ENCODE results near the gene RNF25.

Gene RNF25, protein sequence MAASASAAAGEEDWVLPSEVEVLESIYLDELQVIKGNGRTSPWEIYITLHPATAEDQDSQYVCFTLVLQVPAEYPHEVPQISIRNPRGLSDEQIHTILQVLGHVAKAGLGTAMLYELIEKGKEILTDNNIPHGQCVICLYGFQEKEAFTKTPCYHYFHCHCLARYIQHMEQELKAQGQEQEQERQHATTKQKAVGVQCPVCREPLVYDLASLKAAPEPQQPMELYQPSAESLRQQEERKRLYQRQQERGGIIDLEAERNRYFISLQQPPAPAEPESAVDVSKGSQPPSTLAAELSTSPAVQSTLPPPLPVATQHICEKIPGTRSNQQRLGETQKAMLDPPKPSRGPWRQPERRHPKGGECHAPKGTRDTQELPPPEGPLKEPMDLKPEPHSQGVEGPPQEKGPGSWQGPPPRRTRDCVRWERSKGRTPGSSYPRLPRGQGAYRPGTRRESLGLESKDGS

DNA sequence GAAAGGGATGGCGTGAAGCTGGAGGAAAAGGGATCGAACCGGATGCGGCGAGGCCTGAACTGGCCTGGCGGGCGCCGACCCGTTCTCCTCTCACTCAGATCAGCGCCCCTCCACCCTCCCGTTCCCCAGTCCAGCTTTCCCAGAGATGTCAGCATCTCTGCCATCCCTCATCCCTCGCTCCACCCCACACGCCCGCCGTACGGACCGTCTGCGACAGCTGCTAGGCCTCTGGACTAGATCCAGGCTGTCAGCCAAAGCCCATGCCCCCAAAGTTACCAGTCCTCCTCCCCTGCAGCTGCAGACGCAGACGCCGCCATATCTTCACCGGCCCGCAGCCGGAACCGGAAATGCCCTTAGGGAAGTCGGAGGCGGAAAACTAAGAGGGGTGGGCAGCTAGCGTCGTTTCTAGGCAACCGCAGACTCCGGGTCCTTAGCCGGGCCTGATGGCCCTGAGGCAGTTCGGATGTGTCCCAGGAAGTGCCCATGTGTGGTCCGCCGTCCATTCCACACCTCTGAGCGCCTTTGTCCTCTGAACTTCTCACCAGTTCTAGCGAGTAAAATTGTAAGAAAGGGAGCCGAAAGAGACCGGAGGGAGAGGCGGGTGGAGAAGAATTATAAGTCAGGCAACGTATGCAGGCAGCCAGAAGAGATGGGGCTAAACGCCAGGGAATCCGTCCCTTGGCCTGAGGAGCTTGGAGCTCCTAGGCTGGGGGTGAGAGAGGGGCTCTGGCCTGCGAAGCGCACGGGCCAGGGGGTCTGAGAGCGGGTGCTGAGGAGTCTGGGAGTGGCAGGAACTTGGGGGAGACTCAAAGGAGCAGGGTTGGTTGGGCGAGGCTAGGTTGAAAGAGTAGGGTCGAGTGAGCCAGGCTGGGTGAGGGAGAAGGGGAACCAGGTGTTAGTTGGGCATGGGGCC, at the start of gene RNF25, which contains the start of gene STK36:
Gene RNF25 (minus strand): TSS at position 349 of the 913 bp plus-strand sequence. CDS start 32 bp downstream, at position 317.
Gene STK36 (plus strand): TSS at position 433 of the 913 bp plus-strand sequence. CDS start 744 bp downstream, outside the sequence.
- peak; percentile 90 for DNase-seq

DNA sequence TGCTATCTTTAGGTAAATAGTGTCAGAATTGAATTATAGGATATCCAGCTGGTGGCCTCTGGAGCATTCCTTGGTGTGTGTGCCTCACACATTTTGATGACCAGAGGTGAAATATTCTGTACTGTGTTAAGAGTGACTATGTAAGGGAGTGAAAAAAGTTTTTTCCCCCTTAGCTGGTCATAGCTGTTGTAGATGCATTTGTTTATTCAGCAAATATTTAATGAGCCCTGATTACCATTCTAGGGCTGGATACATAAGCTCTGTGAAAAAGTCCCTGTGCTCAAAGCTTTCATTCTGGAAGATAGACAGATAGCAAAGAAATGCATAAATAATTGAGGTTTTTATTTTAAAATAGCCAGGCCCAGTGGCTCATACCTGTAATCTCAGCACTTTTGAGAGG, 49.7 kb upstream of the RNF25 start:
- DNase-seq, result no peak

DNA sequence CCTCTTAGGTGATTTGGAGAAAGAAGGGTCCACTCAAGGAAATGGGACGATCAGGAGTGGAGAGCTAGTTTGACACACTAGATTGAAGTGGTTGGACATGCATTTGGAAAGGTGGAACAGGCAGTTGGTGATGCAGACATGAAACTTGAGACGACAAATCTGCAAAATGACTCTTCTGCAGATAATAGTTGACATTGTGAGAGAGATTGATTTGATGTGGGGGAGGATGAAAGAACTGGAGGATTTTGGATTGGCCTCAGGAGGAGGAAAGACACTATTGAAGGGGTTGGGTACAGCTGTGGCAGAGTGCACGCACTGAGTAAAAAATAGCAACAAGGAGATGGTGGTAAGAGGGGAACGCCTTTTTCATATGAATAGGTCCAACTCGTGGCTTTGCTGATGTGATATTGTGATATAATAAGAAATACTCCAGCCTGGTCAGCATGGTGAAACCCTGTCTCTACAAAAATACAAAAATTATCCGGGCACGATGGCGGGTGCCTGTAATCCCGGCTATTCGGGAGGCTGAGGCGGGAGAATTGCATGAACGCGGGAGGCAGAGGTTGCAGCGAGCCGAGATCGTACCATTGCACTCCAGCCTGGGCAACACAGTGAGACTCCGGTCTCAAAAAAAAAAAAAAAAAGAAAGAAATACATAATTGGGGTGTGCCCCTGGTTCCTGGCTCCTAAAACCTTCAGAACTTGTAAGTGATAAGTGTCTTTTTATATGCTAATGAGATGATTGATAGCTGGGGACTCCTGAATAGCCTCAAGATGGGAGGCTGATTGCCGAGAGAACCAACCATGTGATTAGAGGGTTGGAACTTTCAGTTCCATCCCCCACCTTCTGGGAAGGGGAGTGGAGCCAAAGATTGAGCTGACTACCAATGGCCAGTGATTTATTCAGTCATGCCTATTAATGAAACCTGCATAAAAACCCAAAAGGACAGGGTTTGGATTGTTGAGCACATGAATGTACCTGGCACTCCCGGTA, 48.5 kb upstream of the RNF25 start:
- DNase-seq, result no peak

DNA sequence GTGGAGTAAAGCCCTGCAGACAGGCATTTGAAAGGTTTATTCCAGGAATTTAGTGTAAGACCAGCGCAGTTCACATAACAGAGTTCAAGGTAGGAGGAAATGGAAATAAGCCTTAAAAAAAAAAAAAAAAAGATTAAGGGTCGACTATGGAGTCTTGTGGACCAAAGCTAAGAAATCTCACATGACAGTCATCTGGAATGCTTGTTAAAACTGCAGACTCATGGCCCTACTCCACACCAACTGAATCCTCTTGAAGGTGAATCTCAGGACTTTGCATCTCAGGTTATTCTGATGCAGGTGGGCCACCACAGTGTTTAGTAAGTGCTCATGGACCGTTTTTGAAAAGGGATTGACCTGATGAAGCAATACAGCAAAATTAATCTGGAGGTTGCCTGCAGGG, 47.7 kb upstream of the RNF25 start:
- no peak for DNase-seq

DNA sequence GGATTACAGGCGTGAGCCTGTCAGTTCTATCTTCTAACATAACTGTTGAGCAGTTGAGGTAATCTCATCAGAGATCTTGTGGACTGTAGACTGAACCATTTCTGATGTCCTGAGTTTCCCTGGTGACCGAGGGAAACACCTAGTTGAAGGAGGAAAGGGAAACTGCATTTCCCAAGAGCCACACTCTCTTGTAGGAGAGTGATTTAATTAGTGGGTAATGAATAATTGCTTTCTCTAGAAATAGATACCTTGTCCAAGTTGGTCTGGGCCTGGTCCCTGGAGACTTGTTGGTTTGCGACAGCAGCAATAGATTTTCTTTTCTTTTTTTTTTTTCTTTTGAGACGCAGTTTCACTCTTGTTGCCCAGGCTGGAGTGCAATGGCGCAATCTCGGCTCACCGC, 46.3 kb upstream of the RNF25 start:
- DNase-seq, result no peak

DNA sequence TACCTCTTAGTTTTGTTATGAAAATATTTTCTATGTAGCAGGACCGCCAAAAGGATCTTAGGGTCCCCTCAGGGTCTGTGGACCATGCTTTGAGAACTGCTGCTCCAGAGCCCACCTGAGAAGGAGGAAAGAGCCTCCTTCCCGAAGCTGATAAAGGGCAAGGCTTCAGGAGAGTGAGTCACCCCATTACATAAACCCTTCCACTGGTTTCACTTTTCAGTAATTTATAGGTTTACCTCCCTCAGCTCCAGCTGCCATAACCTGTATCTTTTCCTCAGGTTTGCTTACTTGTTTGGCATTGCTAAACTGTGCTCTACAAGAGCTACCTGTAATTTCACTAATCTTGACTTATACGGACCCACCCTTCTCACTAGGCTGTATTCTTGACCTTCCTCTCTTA, 45.5 kb upstream of the RNF25 start:
- no peak for DNase-seq

DNA sequence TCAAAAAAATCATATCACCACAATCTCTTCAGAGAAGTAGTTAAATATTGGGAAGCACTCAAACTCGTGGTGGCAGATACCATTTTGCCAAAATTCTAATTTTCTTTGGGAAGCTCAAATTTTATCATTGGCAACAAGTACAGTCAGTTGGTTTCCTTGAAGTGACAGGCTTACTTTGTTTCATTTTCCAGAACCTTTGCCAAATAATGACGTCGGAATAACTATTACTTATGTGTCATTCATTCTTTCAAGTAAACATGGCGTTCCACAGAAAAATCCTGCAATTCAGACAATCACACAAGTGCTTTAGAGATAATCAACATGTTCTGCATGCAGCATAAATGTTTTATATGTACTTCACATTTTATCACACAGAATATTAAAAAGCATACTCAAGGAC, 44.3 kb upstream of the RNF25 start:
- DNase-seq, result no peak

DNA sequence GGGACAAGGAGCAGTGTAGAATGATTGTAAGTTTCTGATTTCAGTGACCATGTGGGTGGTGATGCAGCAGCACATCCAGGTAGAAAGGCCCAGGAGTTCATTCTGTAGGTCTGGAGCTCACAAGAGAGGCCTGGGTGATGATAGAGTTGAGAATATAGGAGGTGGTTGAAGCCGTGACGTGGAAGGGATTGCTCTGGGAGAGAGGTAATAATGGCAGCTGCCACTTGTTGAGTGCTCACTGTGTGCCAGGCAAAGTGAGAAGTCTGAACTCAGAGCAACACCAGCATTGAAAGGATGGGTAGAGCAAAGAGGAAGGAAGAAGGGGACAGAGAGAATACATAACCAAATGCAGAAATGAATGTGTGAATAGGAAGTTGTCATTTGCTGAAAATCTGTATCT, 42.1 kb upstream of the RNF25 start:
- no peak for DNase-seq

DNA sequence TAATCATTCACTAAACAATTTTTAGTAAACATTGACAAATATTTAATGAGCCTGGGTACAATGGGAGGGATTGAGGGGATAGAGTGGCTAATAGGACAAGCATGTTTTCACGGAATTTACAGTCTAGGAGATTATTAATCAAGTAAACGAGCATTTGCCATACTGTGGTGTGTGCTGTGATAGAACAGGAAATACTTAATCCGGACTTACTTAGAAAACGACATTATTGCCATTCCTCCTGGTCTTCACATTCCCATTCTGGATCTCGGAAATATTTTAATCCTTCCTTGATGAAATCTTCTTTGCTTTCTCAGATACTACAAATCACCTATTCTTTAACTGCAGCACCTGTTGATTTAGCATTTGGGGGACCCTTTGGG, 39.7 kb upstream of the RNF25 start:
- DNase-seq, result no peak

DNA sequence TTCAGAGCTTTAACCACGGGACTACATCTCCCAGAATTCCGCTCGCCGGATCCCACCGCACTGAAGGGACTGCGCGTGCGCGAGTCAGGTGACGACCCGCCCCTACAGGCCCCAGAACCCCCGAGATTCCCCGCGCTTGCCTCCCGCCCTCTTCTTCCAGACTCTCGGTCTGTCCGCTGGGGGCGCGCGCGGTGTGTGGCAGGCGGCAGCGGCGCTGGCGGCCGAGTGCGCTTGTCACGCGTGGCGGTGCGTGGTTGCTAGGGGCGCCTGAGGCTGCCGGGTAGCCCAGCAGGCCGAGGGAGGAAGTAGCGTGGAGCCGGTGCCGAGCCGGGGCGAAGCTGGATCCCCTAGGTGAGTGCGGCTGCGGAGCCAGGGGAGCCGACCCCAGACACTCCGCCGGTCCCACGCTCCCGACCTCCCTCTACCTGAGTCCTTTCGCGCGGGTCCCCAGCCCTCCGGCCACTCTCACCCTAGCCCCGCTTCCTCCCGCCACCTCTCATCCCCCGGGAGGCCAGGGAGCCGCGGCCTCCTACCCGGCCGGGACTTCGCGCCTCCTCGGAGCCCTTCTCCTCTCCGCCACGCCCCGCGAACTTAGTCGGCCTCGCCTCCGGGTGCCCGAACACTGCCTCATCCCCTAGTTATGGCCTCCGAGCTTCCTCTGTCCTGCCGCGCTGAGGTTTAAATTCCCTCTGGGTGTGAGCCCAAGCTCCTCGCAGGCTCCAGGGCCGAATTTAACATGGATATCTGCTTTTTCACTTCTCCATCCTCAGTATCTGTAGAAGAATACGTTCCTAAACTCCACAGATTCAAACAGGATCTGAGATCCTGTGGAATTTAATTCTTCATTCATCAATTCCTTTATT, 39.1 kb upstream of the RNF25 start, which contains the start of gene TTLL4:
Gene TTLL4 (plus strand): TSS at position 149 of the 863 bp plus-strand sequence. CDS start 26,842 bp downstream, outside the sequence.
- DNase-seq, result peak; percentile 99

DNA sequence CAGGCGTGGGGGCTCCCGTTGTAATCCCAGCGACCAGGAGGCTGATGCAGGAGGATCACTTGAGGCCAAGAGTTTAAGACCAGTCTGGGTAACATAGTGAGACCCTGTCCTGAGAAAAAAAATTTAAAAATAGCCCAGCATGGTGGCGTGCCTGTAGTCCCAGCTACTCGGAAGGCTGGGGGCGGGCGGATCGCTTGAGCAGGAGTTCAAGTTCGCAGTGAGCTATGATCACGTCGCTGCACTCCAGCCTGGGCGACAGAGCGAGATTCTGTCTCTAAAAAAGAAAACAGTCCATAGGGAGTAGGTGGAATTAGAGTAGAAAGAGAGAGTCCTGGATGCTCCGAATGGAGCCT, 38.5 kb upstream of the RNF25 start:
- no peak for DNase-seq

DNA sequence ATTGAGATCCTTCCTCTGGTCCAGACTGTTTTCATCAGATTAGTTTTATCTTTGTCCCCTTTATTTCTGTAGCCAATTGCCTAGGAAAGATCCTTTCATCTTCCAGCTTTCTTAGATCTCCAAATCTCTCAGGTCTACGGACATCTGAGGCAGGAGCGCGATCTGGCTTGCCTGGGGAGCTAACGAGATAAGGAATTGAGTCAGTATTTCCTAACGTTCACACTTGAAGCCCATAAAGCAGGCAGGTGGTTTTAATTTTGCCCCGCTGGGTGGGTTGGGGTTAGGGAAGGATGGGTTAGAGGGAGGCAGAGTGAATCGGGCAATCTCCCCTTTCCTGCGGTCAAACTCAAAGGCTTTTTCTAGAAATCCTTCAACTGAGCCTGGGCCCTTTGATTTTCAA, 38.1 kb upstream of the RNF25 start:
- no peak for DNase-seq

DNA sequence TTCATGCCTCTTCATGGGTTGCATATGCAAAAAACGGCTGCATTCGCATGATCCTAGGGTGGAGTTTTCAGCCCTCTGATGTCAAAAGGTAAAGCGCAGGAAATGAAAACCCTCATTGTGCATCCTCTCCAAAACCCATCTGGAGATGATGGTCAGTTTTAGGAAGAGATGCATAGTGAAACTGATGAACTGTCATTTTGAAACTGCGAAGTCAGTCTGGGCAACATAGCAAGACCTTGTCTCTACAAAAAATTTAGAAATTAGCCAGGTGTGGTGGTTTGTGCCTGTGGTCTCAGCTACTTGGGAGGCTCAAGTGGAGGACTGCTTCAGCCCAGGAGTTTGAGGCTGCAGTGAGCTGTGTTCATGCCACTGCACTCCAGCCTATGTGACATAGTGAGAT, 36.3 kb upstream of the RNF25 start:
- DNase-seq, result no peak

DNA sequence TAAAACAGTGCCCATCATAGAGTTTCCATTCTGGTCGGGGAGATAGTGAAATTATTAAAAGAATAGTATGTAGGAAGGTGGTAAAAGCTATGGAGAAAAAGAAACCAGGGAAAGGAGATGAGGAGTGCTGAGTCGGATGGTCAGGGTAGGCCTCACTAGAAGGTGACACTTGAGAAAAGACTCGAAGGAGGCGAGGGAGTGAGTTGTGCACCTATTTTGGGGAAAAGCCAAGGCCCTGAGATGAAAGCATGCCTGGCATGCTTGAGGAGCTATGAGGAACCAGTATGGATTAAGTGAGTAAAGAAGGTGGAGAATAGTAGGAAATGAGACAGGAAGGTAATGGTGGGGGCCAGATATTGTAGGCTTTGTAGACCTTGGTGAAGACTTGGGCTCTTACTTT, 31.5 kb upstream of the RNF25 start:
- no peak for DNase-seq

DNA sequence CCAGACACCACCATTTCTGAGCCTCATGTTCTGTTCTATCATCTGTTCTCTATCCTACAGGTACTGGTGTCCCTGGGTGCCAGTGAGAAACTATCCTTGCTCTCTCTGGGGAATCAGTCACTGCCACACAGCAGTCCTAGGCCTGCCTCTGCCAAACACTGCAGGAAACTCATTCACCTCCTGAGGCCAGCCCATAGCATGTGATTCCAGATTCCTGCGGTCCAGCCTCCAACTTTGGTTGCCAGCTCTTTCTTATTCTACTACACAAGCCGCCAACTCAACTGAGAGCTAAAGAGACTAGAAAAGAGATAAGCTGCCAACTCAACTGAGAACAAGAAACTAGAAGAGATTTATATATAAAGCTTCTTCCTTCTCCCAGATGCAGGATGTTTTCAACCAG, 30.0 kb upstream of the RNF25 start:
- DNase-seq, result no peak

DNA sequence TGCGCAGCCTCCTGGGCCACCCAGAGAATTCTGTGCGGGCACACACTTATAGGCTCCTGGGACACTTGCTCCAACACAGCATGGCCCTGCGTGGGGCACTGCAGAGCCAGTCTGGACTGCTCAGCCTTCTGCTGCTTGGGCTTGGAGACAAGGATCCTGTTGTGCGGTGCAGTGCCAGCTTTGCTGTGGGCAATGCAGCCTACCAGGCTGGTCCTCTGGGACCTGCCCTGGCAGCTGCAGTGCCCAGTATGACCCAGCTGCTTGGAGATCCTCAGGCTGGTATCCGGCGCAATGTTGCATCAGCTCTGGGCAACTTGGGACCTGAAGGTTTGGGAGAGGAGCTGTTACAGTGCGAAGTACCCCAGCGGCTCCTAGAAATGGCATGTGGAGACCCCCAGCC, 27.1 kb upstream of the RNF25 start:
- no peak for DNase-seq

DNA sequence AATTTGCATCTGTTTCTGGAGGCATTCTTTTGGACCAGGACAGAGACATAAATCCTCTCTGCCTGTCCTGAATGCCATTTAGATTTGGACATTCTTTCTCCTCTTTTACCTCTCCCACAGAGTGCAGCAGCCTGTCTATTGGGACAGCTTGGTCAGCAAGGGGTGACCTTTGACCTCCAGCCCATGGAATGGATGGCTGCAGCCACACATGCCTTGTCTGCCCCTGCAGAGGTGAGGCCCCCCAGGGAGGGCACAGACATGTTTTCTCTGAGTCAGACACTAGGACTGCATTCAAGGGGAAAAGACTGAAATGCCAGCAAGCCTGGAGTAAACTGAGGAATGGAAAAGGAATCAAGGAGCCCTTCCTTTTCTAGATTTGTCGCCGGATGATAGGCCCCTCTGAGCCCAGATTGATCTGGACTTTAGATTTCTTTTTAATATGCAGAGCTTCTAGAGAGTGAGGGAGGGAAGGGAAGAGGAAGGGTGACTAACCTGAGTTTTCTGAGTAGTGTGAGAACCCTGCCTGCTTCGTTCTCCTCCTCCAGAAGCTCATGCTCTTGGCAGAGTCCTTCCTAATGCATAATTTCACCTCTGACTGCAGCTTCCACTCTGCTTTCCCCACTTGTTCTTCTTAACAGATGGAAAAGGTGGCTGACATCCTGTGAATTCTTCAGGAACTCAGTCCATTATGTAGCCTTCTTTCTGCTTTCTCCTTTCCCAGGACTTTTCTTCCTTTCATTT, 22.8 kb upstream of the RNF25 start:
- no peak for DNase-seq

DNA sequence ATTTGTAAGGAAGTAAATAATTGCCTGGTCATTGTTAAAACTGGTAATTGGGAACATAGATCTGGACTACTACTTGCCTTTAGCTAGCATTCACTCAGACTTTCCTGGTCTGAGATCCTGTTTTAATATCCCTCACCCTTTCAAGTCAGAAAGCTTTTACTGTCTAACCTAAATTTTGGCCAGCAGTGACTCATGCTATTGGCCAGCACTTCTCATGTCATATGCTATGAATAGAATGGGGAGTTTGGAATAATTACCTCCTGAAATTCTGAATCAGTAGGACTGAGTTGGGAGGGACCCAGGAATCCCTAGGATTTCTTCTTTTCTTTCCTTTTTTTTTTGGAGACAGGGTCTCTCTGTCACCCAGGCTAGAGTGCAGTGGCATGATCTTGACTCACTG, 19.4 kb upstream of the RNF25 start:
- no peak for DNase-seq

DNA sequence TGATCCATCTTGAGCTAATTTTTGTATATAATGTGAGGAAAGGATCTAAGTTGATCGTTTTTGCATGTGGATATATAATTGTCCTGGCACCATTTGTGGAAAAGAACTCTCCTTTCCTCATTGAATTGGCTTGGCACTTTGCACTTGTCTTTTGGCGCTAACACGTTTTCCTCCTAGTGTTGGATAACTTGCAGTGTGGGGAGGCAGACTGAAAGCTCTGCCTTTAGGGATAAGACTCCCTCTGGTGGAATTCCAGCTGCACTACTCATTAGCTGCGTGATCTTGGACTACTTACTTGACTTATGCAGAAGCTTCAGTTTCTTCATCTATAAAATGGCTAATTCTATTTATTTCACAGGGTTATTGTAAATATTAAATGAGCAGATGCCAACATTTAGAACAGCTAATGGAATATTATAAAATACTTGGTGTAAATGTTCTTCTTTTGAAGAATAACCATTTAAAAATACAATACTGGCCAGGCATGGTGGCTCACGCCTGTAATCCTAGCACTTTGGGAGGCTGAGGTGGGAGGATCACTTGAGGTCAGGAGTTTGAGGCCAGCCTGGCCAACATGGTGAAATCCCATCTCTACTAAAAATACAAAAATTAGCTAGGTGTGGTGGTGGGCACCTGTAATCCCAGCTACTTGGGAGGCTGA, 15.7 kb upstream of the RNF25 start:
- peak; percentile 49 for DNase-seq

DNA sequence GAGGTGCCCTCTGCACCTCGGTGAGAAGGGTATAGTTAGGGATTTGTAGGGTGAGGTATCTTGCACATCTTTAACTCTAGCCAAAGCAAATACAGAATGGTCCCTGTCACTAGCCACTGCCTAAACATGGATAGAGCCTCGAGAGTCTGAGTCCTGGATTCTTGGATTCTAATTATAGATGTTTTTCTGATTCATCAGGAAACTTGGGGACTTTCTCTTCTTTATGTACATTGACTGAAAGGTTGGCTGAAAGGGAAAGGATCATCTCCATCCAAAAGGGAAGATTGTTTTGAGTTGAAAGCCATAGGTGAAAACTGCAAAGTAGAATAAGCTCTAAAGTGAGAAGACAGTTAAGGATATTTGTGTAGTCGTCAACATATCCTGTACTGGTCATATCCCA, 8.3 kb upstream of the RNF25 start:
- no peak for DNase-seq
